GM10248 (cell line): ENCODE results near the gene NXPE3.
"Not testable (repeated sequence)": the region's sequence is repeated elsewhere in the genome, so short reads cannot be mapped to it uniquely, and the experiment has no call there.

ENCODE experiments used
- CTCF ChIA-PET: fragments of 300-600 bp; sonication (Branson Sonifier 250); formaldehyde crosslinking; extraction: SDS; loops from one replicate; lab custom pipeline; 2021; ENCODE audit warnings: antibody characterized with exemption; lab: Yijun Ruan, JAX
- POLR2A ChIA-PET: fragments of 350-650 bp; sonication (Branson Sonifier 250); formaldehyde crosslinking; extraction: SDS; loops from one replicate; lab custom pipeline; 2020; ENCODE audit warnings: antibody characterized with exemption; lab: Yijun Ruan, JAX
- DNase-seq: peaks from one replicate; pipeline ENCODE4 v3.0.0; 2012; ENCODE audit errors: extremely low spot score
- TF ChIP-seq, protein P1 (sequence below): IDR thresholded peaks from 2 replicates; pipeline ENCODE4 v1.5.1; 2012; ENCODE audit warnings: mild to moderate bottlenecking, low read depth; ENCODE audit errors: extremely low read depth, missing control alignments, control extremely low read depth

NXPE3 gene

DNA sequence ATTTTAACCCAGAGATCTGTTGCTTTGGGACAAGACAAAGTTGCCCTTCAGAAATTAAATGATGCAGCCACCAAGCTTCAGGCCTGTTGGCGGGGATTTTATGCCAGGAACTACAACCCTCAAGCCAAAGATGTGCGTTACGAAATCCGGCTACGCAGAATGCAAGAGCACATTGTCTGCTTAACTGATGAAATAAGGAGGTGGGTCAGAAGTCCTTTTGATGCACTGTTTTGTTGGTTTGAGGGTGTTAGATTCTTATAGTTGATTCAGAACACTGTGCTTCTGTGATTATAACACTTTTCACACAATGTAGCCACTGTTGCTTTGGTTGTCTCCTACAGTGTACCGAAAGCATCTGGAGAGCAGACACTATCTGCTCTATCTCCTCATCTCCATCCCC, 20.8 kb upstream of the NXPE3 start:
- ChIA-PET CTCF (no interaction called here), POLR2A (no interaction called here)
- DNase-seq: no peak
- TF ChIP-seq, protein P1, sequence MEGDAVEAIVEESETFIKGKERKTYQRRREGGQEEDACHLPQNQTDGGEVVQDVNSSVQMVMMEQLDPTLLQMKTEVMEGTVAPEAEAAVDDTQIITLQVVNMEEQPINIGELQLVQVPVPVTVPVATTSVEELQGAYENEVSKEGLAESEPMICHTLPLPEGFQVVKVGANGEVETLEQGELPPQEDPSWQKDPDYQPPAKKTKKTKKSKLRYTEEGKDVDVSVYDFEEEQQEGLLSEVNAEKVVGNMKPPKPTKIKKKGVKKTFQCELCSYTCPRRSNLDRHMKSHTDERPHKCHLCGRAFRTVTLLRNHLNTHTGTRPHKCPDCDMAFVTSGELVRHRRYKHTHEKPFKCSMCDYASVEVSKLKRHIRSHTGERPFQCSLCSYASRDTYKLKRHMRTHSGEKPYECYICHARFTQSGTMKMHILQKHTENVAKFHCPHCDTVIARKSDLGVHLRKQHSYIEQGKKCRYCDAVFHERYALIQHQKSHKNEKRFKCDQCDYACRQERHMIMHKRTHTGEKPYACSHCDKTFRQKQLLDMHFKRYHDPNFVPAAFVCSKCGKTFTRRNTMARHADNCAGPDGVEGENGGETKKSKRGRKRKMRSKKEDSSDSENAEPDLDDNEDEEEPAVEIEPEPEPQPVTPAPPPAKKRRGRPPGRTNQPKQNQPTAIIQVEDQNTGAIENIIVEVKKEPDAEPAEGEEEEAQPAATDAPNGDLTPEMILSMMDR: no peak

- TF ChIP-seq, protein P1: no peak
- DNase-seq: no peak
- CTCF ChIA-PET: interaction anchor here (1.0 kb wide), 1 partner anchor 17 kb away, joined by 3 read pairs; the partner anchor contains the start of gene NXPE3
- POLR2A ChIA-PET: no interaction called here
Observed at GRCh38 chr3:101762041-101762646, 16.9 kb upstream of the NXPE3 start.

DNA sequence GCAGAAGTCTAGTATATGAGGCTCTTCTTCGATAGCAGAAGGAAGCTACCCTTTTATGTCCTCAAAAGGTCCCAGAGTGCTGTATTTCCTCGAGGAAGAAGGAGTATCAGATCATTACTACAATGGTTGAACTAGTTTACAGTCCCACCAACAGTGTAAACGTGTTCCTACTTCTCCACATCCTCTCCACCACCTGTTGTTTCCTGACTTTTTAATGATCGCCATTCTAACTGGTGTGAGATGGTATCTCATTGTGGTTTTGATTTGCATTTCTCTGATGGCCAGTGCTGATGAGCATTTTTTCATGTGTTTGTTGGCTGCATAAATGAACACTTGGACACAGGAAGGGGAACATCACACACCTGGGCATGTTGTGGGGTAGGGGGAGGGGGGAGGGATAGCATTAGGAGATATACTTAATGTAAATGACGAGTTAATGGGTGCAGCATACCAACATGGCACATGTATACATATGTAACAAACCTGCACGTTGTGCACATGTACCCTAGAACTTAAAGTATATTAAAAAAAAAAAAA, 1.2 kb upstream of the NXPE3 start:
- DNase-seq, POLR2A ChIA-PET, CTCF ChIA-PET: not testable (repeated sequence)

- DNase-seq: no peak
- ChIA-PET CTCF (interaction anchor here (1.0 to 1.7 kb wide), 6 partner anchors 11 to 36 kb away, joined by 3 to 10 read pairs (median 4); no protein-coding TSS in a partner anchor), POLR2A (interaction anchor here (1.0 kb wide), 2 partner anchors 9 to 54 kb away, joined by 3 read pairs; partner anchors contain the start of gene CEP97)
- TF ChIP-seq, protein P1: no peak
Observed at GRCh38 chr3:101778385-101779046, 495 bp upstream of the NXPE3 start.

GRCh38 chr3:101779822-101780381, 891 bp downstream of the NXPE3 start:
- ChIA-PET POLR2A (no interaction called here), CTCF (interaction anchor here (1.3 to 1.7 kb wide), 5 partner anchors 9 to 446 kb away, joined by 3 to 10 read pairs (median 5); no protein-coding TSS in a partner anchor)
- TF ChIP-seq, protein P1: no peak
- no peak for DNase-seq

- POLR2A ChIA-PET: no interaction called here
- CTCF ChIA-PET: no interaction called here
- TF ChIP-seq, protein P1: no peak
- DNase-seq: no peak
Observed at GRCh38 chr3:101780661-101781060, 1.6 kb downstream of the NXPE3 start.
